HG02870 (cell line): Measurements from ENCODE around the gene E2F6.
"Not testable (repeated sequence)": the region's sequence is repeated elsewhere in the genome, so short reads cannot be mapped to it uniquely, and the experiment has no call there.

ENCODE experiments used
- ATAC-seq: cut with Tn5 transposase; IDR thresholded peaks from one replicate; pipeline ENCODE4 v1.9.1; 2021; ENCODE audit warnings: mild to moderate bottlenecking, moderate library complexity; ENCODE audit not compliant: unreplicated experiment

The E2F6 gene

DNA sequence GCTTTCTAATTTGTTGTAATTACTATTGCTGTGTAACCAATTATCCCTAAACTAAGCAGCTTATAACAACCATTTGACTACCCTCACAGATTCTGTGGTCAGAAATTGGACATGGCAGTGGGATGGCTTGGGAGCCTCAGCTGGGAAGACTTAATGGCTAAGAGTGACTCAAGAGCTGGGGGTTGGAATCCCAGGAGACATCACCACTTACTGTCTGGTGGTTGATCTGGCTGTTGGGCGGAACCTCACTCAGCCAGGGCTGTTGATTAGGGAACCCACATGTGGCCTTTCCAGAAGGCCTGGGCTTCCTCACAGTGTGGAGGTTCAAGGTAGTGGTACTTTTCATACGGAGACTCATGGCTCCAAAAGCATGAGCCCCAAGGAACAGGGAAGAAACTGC, 49.8 kb downstream of the E2F6 start:
- no peak for ATAC-seq

DNA sequence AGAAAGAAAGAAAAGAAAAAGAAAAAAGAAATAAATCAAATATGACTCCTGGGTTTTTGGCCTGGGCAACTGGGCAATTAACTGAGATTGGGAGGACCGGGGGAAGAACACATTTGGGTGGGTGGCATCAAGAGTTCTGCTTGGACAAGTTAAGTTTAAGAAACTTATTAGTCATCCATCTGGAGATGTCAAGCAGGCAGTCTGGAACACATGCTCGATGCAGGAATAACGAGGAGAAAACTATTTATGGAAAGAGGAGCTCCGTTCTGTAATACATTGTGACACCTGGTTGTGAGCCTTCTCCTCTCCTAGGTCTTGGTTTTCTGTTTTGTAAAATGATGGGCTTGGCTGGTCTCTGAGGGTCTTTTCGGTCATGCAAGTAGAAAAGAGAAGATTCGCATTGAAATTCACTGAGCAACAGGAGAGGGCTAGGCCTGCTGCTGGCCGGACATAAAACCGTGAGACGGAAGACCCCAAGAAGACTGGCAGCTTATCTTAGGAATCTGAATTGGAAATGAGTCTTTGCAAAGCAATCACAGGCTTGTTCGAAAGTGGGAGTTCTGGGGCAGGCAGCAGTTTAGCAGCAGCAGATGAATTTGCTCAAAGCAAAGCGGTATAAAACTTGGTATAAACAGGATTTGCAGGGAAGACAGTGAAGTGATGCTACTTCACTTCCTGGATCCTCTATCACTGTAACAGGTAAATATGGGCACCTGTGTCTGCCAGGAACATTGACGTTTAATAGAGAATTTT, 51.4 kb downstream of the E2F6 start:
- ATAC-seq, result no peak

DNA sequence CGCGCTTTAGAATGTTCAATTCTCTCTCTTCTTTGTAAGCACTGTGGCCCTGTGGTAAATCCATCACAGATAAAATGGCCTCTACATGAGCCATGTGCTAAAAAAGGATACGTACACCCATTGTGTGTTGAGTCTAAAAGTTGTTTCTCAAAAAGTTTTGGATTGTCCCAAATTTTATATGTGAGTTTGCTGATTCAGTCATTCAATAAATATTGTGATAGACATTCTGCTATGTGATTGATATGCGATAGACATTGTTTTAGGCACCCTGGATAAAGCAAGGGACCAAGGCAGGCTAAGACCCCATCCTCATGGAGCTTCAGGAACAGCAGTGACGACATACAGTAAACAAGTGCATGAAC, 53.5 kb downstream of the E2F6 start:
- ATAC-seq, result no peak

DNA sequence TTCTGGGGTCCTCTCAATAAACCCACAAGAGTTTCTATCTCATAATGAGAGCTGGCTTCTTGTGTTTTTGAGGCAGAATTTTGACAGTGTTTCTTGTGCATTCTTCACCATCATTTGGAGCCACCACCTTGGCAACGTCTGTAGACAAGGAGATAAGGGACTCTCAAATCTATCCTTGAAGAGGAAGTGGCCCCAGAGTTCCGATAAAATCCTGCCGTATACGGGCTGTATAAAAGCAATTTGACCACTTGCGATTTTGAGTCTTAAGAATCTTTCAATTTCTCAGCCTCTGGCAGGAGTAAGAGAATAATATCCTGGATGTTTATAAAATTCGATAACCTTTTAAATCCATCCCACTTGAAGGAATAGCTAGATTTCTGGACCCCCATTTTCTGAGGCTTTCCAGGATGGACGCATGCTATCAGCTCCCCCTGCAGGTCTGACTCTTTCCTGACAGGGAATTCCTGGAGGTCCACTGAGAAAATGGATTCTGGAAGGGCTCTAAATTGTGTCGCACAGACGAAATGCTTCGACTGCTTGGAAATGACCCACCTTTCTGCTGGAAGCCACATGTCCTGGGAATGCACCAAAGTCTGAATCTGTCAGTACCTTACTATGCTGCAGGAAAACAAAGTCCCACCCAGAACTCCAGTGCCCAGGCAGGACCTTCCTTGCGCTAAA, 54.1 kb downstream of the E2F6 start:
- ATAC-seq, result no peak

DNA sequence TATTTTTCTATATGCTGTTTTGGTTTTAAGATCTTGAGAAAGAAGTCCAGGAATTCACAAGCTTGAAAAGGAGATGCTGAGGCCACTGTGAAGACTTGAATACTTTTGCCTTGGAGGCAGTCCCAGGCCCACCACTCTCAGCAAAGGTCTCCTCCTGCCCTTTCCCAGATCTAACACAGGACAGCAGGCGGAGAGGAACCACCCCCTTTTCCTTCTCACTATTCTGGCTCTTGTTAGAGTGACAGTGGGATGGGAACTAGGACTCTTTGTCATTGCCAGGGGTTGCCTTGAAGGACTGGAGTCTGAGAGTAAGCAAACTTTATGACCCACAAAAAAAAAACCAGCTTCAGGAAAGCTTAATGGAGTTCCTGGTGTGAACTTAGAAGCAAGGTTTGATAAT, 54.7 kb downstream of the E2F6 start:
- ATAC-seq, result no peak

DNA sequence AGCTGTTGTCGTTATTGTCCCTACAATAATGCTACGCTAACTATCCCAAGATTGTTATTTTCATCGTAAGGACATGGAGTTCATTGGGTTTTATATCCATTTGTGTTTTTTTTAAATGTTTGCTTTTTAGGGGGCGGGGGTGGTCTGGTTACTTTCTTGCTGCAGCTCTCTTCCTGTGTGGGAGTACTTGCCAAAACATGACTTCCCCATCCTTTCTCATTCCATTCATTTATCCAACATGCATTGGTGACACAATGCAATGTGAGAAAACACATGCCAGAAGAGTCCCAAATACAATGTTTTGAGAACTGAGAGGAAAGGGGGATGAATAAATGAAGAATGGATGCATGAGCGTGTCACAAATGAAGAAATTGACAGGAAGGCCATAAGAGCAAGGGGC, 55.9 kb downstream of the E2F6 start:
- no peak for ATAC-seq

DNA sequence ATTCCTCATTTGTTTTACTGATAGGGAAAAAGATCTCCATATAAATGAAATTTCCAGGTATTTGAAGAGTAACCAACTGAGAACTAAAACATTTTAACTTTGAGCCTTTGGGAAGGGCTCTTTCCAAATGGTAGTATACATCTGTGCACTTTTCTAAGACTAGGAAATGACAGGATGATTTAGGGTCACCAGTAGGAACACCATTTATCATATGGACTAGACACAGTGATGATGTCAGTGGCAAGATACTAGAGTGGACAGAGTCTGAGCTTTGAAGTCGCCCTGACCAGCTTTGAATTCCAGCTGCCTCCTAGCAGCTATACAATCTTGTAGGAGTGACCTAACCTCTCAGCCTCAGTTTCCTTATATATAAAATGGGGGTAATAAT, 56.4 kb downstream of the E2F6 start:
- no peak for ATAC-seq

DNA sequence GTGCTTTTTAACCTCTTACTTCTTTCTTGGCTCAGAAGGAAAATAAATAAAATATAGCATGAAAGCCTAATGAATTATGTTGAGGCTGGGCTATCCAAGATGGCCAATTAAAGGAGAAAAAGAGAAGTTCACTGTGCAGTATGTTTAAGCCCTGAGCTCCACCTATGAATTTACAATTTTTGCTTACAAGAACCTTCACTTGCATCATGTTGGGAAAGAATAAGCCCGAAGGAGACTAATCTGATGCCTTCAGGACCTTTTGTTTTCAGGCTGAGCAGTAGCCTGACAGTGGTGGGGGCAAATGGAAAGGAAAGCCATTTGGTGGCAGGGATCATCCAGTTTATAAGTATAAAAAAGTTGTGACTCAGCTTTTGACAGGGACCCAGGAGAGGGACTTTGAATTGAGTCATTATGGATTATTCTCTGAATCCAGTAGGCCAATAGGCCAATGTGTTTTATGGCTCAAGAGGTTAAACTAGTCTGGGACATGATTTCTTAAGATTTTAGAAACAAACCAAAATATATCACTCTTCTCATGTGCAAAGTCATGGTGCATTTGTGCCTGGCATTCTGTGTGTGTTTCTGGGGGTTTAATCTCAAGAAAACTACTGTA, 56.9 kb downstream of the E2F6 start:
- no peak for ATAC-seq

DNA sequence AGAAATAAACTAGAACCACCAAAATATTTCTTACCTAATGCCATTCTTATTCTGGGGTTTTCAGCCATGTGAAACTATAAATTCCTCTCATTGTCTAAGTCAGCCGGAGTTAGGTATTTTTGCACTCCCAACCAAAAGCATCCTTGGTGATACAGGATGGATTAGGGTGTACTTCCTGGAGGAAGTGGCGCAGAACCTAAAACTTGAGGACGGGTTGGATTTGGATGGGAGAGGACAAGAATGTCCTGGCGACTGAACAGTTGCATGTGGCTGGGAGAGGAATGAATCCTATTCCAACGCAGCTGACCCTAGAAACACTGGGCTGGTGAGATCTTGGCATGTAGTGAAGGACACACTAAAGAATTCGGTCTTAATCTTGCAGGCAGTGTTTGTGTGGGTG, 58.5 kb downstream of the E2F6 start:
- no peak for ATAC-seq

DNA sequence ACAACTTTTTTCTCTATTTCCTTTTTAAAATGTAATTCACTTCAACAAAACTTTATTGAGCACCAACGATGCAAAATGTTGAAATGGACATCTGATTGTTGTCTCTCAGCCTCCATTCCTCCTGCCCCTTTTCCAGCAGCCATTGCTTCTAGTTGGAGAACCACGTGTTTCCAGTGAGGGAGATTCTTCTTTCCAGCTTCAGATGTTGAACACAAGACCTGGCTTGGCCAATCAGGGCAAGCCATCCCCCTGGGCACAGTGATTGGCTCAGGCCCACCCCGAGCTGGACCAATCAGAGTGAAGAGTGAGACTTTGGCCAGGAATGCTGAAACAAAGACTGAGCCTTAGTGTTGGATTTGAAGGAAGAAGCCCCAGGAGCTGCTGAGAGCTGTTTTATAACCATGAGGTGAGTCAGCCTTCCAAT, 59.0 kb downstream of the E2F6 start:
- no peak for ATAC-seq

DNA sequence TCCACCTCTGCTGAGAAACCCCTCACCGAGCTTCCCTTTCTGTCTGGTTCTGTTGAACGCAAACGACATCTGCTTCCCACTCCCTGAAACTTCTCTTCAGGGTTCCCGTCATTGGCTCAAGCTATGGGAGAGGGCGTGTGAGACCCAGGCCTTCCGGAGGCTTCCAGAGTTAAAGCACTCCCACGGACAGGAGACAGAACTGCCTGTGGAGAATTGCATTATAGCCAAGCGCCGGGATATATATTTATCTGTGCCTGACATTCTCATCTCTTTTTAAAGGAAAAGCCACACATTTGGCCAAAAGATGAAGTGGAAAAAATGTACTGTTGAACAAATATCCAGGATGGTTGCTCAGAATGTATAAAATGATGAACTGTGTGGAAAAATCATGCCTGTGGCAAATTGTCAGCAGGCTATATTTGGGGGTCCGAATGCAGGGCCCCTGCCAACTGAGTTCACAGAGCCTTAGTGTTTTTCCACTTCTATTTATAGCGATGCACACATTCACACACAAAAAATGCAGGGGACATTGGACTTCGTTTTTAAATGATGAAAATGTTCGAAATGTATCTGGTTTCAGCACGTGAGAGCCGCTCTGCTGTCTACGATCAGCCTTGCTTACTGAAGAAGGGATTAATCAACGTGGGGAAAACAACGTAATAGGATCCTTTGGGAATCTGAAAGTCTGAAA, 59.5 kb downstream of the E2F6 start:
- ATAC-seq, result no peak

DNA sequence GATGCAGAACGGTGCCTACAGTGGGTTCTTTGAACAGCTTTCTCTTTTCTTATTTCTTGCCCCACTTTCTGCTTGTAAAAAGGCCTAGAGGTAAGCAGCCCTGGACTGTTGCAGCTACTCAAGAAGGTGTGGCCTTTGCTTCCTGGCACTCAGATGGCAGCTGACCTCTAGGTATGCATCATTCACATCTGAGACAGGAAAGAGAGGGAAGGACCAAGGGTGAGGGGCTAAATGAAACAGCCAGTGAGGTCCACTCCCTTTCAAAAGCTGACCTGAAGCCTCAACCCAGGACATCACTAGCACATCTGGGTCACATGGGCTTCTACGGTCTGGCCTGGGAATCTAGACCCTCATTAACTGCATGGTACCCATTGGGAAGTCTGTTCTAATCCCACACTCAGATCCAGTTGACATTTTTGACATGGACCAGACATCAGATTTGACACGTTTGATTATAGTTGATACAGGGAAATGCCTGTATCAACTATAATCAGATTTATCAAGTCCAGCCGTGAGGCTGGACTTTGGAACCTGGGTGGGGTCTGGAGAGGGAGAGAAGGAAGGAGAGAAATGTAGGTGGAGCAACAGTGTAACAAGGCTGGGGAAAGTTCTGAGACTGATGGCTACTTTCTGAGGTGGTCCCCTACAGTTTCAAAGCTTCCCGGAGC, 60.2 kb downstream of the E2F6 start:
- ATAC-seq, result no peak

DNA sequence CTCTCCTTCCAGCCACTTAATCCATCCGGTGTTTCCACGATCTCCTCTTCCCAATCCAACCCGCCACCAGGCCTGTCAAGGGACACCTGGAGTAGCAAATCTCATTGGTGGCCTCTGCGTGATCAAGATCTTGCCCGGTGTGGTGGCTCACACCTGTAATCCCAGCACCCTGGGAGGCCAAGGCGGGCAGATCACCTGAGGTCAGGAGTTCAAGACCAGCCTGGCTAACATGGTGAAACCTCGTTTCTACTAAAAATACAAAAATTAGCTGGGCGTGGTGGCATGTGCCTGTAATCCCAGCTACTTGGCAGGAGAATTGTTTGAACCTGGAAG, 60.9 kb downstream of the E2F6 start:
- ATAC-seq, result not testable (repeated sequence)

DNA sequence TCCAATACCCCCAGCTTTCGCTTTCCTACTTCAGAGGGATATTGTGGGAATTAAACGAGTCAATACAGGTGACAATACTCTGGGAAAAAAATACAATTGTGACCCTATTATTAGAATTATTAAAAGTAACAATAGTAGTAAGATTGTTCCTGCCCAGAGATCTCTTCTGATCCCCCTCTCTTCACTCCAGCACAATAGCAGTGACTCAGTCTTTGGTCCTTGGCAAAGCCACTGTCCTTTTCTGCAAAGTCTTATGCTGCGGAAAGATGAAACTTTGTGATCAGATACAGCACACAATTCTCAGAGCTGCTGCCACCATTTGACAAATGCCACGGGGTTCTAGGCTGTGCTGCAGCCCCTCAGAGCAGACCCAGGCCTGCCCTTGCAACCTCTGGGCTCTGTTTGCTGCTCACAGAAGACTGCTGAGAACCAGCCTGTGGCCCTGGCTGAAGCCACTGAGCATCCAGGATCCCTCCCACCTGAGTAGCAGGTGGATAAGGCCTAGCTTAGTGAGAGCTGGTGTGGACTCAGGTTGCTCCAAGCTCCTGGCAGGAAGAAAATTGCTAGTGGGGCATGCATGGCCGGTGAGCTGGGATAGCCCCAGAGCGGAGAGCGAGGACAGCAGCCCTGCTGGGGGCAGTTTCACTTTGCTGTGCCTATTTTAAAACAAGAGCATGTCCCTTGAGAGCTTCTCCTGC, 61.4 kb downstream of the E2F6 start:
- ATAC-seq, result no peak

DNA sequence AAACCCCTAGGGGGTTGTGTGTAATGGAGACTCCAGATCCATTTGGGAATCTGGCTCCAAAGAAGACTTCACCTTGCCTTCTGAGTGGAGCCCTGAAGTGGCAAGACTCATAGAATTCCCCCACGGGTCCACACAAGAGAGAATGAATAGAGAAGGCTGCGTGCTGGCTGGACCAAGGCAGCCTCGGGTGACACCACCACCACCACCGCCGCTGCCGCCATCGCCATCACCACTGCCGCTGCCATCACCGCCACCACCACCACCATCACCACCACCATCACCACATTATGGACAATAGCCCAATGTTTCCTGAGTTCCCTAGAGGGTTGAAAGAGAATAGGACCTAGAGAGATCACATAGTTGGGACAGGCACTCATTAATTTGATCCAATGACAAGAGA, 63.5 kb downstream of the E2F6 start:
- no peak for ATAC-seq

DNA sequence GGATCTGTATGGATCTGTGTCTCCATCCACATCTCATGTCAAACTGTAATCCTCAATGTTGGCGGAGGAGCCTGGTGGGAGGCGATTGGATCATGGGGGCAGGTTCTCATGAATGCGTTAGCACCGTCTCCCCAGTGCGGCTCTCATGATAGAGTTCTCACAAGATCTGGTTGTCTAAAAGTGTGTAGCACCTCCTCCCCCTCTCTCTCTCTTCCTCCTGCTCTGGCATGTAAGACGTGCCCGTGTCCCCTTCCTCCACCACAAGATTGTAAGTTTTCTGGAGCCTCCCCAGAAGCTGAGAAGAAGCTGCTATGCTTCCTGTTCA, 66.6 kb downstream of the E2F6 start:
- no peak for ATAC-seq

DNA sequence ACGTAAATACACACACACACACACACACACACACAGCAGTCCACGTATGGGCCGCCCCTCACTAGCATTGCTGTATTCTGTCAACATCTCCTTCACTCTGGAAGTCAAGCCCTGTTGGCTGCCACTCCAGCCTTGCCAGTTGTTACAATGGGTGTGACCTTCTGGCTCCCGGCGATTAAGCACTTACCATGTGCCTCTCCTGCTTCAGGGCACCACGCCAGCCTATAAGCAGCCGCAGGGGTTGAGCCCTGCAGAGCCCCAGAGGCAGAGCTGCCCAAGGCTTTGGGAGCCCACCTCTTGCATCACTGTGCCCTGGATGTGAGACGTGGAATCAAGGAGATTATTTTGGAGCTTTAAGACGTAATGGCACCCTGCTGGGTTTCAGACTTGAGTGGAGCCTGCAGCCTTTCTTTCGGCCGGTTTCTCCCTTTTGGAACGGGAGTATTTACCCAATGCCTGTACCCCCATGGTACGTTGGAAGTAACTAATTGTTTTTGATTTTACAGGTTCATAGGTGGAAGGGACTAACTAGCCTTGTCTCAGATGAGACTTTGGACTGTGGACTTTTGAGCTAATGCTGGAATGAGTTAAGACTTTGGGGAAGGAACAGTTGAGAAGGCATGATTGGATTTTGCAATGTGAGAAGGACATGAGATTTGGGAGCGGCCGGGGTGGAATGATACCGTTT, 67.1 kb downstream of the E2F6 start:
- ATAC-seq, result no peak

DNA sequence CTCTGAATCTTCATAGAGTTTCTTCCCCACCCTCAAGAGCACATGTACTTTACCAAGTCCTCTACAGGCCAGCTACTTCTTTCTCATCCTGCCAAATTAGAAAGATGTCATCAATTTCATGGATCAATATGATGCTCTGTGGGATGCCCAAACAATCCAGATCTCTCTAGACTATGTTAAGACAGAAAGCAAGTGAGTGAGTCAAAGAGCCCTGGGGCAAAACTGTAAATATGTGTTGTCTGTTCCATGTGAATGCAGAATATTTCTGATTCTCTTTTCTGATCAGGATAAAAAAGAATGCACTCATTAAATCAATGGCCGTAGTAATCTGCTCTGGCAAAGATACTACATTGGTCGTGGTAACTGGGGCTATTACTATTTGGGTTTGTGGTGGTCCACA, 68.4 kb downstream of the E2F6 start:
- ATAC-seq, result no peak

DNA sequence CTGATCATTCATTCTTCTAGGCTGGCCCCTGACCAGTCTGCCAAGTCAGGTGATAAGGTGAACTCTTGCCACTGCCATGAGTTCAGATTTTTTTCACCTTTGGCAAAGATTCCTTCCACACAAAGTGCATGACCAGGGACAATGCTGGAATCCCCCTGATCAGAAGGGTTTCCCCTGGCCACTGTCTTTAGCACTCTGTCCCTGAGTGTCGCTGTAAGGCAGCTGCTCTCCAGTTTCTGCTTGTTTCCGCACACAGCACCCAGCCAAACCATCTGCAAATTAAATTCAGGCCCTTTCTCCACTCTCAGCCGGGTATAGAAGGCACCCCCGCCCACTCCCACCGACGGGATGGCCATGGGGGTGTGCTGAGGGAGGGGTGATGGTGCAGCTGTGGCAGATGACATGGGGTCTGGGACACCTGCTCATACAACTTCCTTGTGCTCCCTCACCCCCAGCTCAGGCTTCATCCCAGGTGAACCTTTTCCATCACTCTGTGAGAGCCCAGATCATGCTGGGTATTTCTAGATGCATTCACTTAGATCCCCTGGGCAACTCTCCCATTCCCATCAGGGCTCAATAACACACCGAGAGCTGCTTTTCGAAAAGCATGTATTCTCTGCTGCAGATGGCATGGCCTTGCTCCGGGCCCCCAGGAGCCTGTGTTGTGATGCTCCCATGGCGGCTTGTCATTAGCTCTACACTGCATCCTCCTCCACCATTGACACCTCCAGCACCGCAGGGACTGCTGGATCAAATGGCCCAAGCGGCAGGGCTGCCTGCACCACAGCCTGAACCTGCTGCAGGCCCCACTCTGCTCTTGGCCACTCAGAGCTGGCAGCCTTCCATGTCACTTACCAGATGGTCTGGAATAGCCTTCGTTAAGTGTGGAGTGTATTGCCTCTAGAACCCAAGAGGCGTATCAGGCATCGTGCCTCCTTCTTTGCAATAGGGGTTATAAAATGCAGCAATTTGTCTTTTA, 69.2 kb downstream of the E2F6 start:
- ATAC-seq, result no peak
